HG02938 (cell line): ENCODE measurements around the gene ZNF319.

Source experiments
- ATAC-seq: cut with Tn5 transposase; IDR thresholded peaks from one replicate; pipeline ENCODE4 v1.9.1; 2021; ENCODE audit warnings: mild to moderate bottlenecking, moderate library complexity; ENCODE audit not compliant: unreplicated experiment

Gene ZNF319

GRCh38 chr16:57999971-58000705 lies at the start of gene ZNF319:
Gene ZNF319 (minus strand): TSS chr16:58000672. CDS start chr16:57998265, 2,407 bp downstream.
- ATAC-seq, result peak; percentile 25

GRCh38 chr16:58049232-58050185 lies 49.0 kb upstream of the ZNF319 start:
- ATAC-seq, result no peak

GRCh38 chr16:58048494-58049231 lies 48.2 kb upstream of the ZNF319 start:
- ATAC-seq, result no peak

GRCh38 chr16:58047557-58048348 lies 47.3 kb upstream of the ZNF319 start:
- ATAC-seq, result no peak

GRCh38 chr16:58046936-58047335 lies 46.5 kb upstream of the ZNF319 start:
- no peak for ATAC-seq

- no peak for ATAC-seq
Observed at GRCh38 chr16:58046054-58046881, 45.8 kb upstream of the ZNF319 start.

GRCh38 chr16:58045096-58045495 lies 44.6 kb upstream of the ZNF319 start:
- ATAC-seq, result no peak

- no peak for ATAC-seq
Observed at GRCh38 chr16:58044266-58045019, 44.0 kb upstream of the ZNF319 start.

- ATAC-seq, result no peak
Observed at GRCh38 chr16:58043571-58044155, 43.2 kb upstream of the ZNF319 start.

- ATAC-seq, result no peak
Observed at GRCh38 chr16:58042886-58043515, 42.5 kb upstream of the ZNF319 start.

- no peak for ATAC-seq
Observed at GRCh38 chr16:58042001-58042885, 41.8 kb upstream of the ZNF319 start.

GRCh38 chr16:58041628-58041955 lies 41.1 kb upstream of the ZNF319 start:
- ATAC-seq, result no peak

- ATAC-seq, result no peak
Observed at GRCh38 chr16:58040945-58041627, 40.6 kb upstream of the ZNF319 start.

GRCh38 chr16:58040496-58040846 lies 40.0 kb upstream of the ZNF319 start:
- ATAC-seq, result no peak

- no peak for ATAC-seq
Observed at GRCh38 chr16:58039829-58040495, 39.5 kb upstream of the ZNF319 start.

GRCh38 chr16:58038219-58038641 lies 37.8 kb upstream of the ZNF319 start:
- ATAC-seq, result no peak
